Measurements from ENCODE around the gene CNTNAP1.

- TF ChIP-seq YY1 (IDR thresholded peaks at IDR 0.05; ENCODE audit: low read depth, low read length) (no peak), SMARCA5 (IDR thresholded peaks at IDR 0.05) (no peak), MTA3 (IDR thresholded peaks at IDR 0.05; ENCODE audit: borderline replicate concordance, low read length) (no peak), CTCF (IDR thresholded peaks at IDR 0.05 in 2 of 3, conservative IDR thresholded peaks at IDR 0.05 in 1 of 3; ENCODE audit: control insufficient read depth in 2 of 3, extremely low read depth in 1 of 3, insufficient read depth in 1 of 3, low read depth in 3 of 3, low read length in 3 of 3) (no peak), SUPT20H (IDR thresholded peaks at IDR 0.05; ENCODE audit: borderline replicate concordance, control insufficient read depth, low read depth, low read length) (no peak)
These were observed 532 bp downstream of the CNTNAP1 start for GRCh38 chr17:42682722-42683403.

Measured in GM12878 (cell line).